ENCODE data around the gene PHLPP1.

GRCh38 chr18:62755946-62756345, 40.6 kb downstream of the PHLPP1 start:
- TF ChIP-seq CTCF (conservative IDR thresholded peaks at IDR 0.05; ENCODE audit: low read length) (no peak), EZH2phosphoT487 (IDR thresholded peaks at IDR 0.05; ENCODE audit: borderline replicate concordance) (no peak)
